CD4-positive, alpha-beta memory T cell (primary cell): ENCODE measurements around the gene ANKS4B. TPM values are rescaled to one million over a fixed set of nuclear protein-coding genes. Genes with fewer than 3 reads are reported as not detected.
"Not testable (repeated sequence)": the region's sequence is repeated elsewhere in the genome, so short reads cannot be mapped to it uniquely, and the experiment has no call there.

Source experiments
- CTCF ChIA-PET: fragments of 350-600 bp; sonication (Branson Sonifier 250); formaldehyde crosslinking; loops from one replicate; lab custom pipeline; 2021; ENCODE audit warnings: inconsistent platforms; ENCODE audit not compliant: partially characterized antibody; lab: Charles Lee
- POLR2A ChIA-PET: fragments of 350-600 bp; sonication (Branson Sonifier 250); formaldehyde crosslinking; loops from one replicate; lab custom pipeline; 2021; ENCODE audit not compliant: partially characterized antibody; lab: Charles Lee
- DNase-seq, 5 donors: peaks; one replicate each; pipeline versions ENCODE4 v3.0.0 to v3.0.0-alpha.2; 2020 to 2022; ENCODE audit warnings: mixed read lengths in 1 of 5
- H3K27ac ChIP-seq: one replicate; pipeline ENCODE4 v1.7.0; 2013; ENCODE audit warnings: low read depth, low read length
- H3K27me3 ChIP-seq: 2 replicates; pipeline ENCODE4 v1.7.0; 2013; ENCODE audit warnings: mild to moderate bottlenecking, low read length, moderate library complexity; ENCODE audit not compliant: insufficient read depth
- H3K36me3 ChIP-seq: 2 replicates; pipeline ENCODE4 v1.7.0; 2013; ENCODE audit warnings: mild to moderate bottlenecking, low read length, moderate library complexity; ENCODE audit not compliant: insufficient read depth
- H3K4me1 ChIP-seq: 2 replicates; pipeline ENCODE4 v1.7.0; 2013; ENCODE audit warnings: mild to moderate bottlenecking, low read length, moderate library complexity; ENCODE audit not compliant: insufficient read depth
- H3K4me3 ChIP-seq, 2 donors: one replicate each; pipeline ENCODE4 v1.7.0; 2013; ENCODE audit warnings: low read length in 2 of 2, mild to moderate bottlenecking in 1 of 2
- H3K9me3 ChIP-seq, 2 donors: one replicate each; pipeline ENCODE4 v1.7.0; 2013; ENCODE audit warnings: low read length in 2 of 2, control low read depth in 1 of 2; ENCODE audit not compliant: control insufficient read depth in 1 of 2
- H3K27ac Mint-ChIP-seq, 7 donors: one replicate each; pipeline ENCODE4 v1.8.0; 2020 to 2021; ENCODE audit warnings: mixed read lengths in 7 of 7, mild to moderate bottlenecking in 6 of 7, inconsistent platforms in 3 of 7, moderate library complexity in 3 of 7
- H3K27me3 Mint-ChIP-seq, 2 donors: one replicate each; pipeline ENCODE4 v1.8.0; 2020 to 2021; ENCODE audit warnings: mixed read lengths in 2 of 2
- H3K36me3 Mint-ChIP-seq, 2 donors: one replicate each; pipeline ENCODE4 v1.8.0; 2020 to 2021; ENCODE audit warnings: mixed read lengths in 2 of 2, inconsistent platforms in 1 of 2, mild to moderate bottlenecking in 1 of 2
- H3K4me1 Mint-ChIP-seq, 4 donors: one replicate each; pipeline ENCODE4 v1.8.0; 2020 to 2021; ENCODE audit warnings: mixed read lengths in 4 of 4, mild to moderate bottlenecking in 1 of 4
- H3K4me3 Mint-ChIP-seq, 8 donors: one replicate each; pipeline ENCODE4 v1.8.0; 2020 to 2021; ENCODE audit warnings: mixed read lengths in 8 of 8, mild to moderate bottlenecking in 7 of 8, moderate library complexity in 6 of 8, inconsistent platforms in 3 of 8
- H3K9me3 Mint-ChIP-seq, 8 donors: one replicate each; pipeline ENCODE4 v1.8.0; 2020 to 2021; ENCODE audit warnings: mixed read lengths in 8 of 8, mild to moderate bottlenecking in 5 of 8, inconsistent platforms in 3 of 8, moderate library complexity in 1 of 8
- intact Hi-C: fragments of 100-400 bp; cut with micrococcal nuclease; formaldehyde crosslinking; loops from one replicate; pipeline ENCODE4 v1.15.1; 2023
- polyA plus RNA-seq, 2 donors: library from polyadenylated mRNA; unstranded; fragments of 300-500 nt; fragmentation: Illumina TruSeq; gene quantifications; one replicate each; pipeline ENCODE4 v1.2.3, GENCODE V29; 2021
- total RNA-seq, 2 experiments: library from RNA; stranded (reverse); gene quantifications; one replicate each; pipeline ENCODE4 v1.2.3, GENCODE V29; 2021

ANKS4B gene
- total and polyA plus RNA-seq, 4 experiments from 2014 or later: not detected

DNA sequence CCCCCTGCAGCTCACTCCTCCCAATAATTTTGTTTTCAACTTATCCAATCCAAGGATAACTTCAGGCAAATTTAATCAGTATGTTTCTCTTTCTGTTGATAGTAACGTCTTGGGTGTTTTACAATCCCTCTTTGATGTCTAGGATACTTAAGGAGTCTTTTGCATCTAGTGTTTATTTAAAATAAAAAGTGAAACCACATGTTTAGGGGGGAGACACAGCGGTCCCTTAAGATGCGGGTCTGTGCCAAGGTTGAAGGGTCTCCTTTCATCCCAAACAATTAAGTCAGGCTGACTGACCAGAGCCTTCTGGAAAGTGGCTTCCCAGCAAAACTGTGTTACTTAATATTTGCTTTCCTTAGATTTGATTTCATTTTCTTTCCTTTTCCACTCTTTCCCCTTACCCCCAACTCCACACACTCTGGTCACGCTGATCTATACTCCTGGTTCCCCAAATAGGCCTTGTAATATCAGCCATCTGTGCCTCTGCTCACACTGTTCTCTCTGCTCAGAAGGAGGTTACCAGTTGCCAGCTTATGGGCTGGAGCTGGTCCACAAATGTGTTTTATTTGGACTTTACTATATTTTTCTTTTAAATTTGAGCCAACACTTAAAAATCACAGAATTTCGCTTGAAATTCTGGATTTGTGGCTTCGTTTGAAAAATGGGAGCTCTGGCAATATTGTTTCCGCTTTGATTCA is 11.2 kb downstream of the ANKS4B start:
- no peaks in the 10 kb centered on the region for H3K9me3 Mint-ChIP-seq
- peaks cover 12 to 18% of the 10 kb centered on the region in 2 donors for H3K27me3 Mint-ChIP-seq
- H3K27ac ChIP-seq: no peak overlapping the region
- no peaks in the 10 kb centered on the region for H3K36me3 ChIP-seq
- no peak overlapping the region for H3K4me3 Mint-ChIP-seq
- H3K27me3 ChIP-seq: no peaks in the 10 kb centered on the region
- DNase-seq: no peak
- POLR2A ChIA-PET: interaction anchor here (0.6 kb wide), 1 partner anchor 354 kb away, joined by 3 read pairs; no protein-coding TSS in a partner anchor
- H3K9me3 ChIP-seq: no peaks in the 10 kb centered on the region
- intact Hi-C loops: no loop called here
- H3K36me3 Mint-ChIP-seq: no peaks in the 10 kb centered on the region
- H3K4me1 Mint-ChIP-seq: no peaks in the 10 kb centered on the region
- no peaks in the 10 kb centered on the region for H3K4me1 ChIP-seq
- no peak overlapping the region for H3K4me3 ChIP-seq
- no peak overlapping the region for H3K27ac Mint-ChIP-seq
- CTCF ChIA-PET: no interaction called here

GRCh38 chr16:21248179-21248578 is 14.7 kb downstream of the ANKS4B start:
- H3K4me3 Mint-ChIP-seq, DNase-seq, CTCF ChIA-PET, intact Hi-C loops, H3K4me1 Mint-ChIP-seq, H3K36me3 Mint-ChIP-seq, H3K9me3 Mint-ChIP-seq, H3K27me3 ChIP-seq, POLR2A ChIA-PET, H3K4me3 ChIP-seq, H3K4me1 ChIP-seq, H3K27ac Mint-ChIP-seq, H3K9me3 ChIP-seq, H3K27ac ChIP-seq, H3K36me3 ChIP-seq: not testable (repeated sequence)
- peaks cover 18 to 25% of the 10 kb centered on the region in 2 donors for H3K27me3 Mint-ChIP-seq

DNA sequence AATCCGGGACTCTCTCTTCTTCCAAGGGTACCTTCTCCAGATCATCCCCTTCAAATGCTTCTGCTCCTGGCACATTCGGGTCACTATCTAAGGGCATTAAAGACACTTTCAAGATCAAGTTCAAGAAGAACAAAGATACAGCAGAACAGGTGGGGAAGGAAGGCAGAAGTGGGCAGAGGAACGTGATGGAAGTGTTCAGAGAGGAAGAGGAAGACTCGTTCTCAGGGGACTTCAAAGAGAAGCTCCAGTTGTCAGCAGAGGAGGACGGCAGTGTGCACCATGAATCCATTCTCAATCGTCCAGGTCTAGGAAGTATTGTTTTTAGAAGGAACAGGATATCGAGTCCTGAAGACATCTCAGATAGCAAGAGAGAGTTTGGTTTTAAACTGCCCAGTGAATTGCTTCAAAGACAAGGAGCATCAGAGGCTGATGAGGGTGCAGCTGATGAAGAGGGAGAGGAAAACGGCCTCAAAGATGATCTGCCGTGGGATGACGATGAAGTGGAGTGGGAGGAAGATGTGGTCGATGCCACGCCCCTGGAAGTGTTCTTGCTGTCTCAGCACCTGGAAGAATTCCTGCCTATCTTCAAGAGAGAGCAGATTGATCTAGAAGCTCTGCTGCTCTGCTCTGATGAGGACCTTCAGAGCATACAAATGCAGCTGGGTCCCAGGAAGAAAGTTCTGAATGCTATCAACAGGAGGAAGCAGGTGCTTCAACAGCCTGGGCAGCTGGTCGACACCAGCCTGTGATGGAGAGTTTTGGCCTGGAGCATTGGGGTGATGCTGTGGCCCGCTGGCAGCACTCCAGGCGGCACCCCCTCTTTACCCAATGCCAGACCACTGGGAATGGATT is 16.8 kb downstream of the ANKS4B start:
- Histone ChIP-seq H3K4me3 (no peak overlapping the region), H3K36me3 (no peaks in the 10 kb centered on the region), H3K9me3 (no peaks in the 10 kb centered on the region), H3K4me1 (no peaks in the 10 kb centered on the region), H3K27ac (no peak overlapping the region), H3K27me3 (no peaks in the 10 kb centered on the region)
- DNase-seq: no peak
- H3K27me3 Mint-ChIP-seq: peaks cover 19 to 23% of the 10 kb centered on the region in 2 donors
- H3K4me1 Mint-ChIP-seq: no peaks in the 10 kb centered on the region
- ChIA-PET CTCF (no interaction called here), POLR2A (no interaction called here)
- no peak overlapping the region for H3K27ac Mint-ChIP-seq
- intact Hi-C loops: no loop called here
- H3K4me3 Mint-ChIP-seq: no peak overlapping the region
- H3K9me3 Mint-ChIP-seq: no peaks in the 10 kb centered on the region
- H3K36me3 Mint-ChIP-seq: no peaks in the 10 kb centered on the region

- H3K9me3 ChIP-seq: no peaks in the 10 kb centered on the region
- Mint-ChIP-seq H3K4me3 (no peak overlapping the region), H3K27me3 (peaks cover 21 to 29% of the 10 kb centered on the region in 2 donors), H3K9me3 (no peaks in the 10 kb centered on the region), H3K4me1 (no peaks in the 10 kb centered on the region), H3K36me3 (no peaks in the 10 kb centered on the region), H3K27ac (no peak overlapping the region)
- H3K4me3 ChIP-seq: no peak overlapping the region
- no peak for DNase-seq
- H3K36me3 ChIP-seq: no peaks in the 10 kb centered on the region
- no peaks in the 10 kb centered on the region for H3K27me3 ChIP-seq
- ChIA-PET CTCF (no interaction called here), POLR2A (no interaction called here)
- no peaks in the 10 kb centered on the region for H3K4me1 ChIP-seq
- no peak overlapping the region for H3K27ac ChIP-seq
- intact Hi-C loops: no loop called here
Observed at GRCh38 chr16:21253470-21253869, 20.0 kb downstream of the ANKS4B start.

- H3K9me3 Mint-ChIP-seq: no peaks in the 10 kb centered on the region
- Histone ChIP-seq H3K27ac (no peak overlapping the region), H3K36me3 (no peaks in the 10 kb centered on the region), H3K27me3 (no peaks in the 10 kb centered on the region), H3K4me1 (no peaks in the 10 kb centered on the region), H3K9me3 (no peaks in the 10 kb centered on the region), H3K4me3 (no peak overlapping the region)
- H3K4me3 Mint-ChIP-seq: no peak overlapping the region
- intact Hi-C loops: no loop called here
- H3K27me3 Mint-ChIP-seq: peaks cover 9 to 25% of the 10 kb centered on the region in 2 donors
- DNase-seq: no peak
- ChIA-PET CTCF (no interaction called here), POLR2A (no interaction called here)
- H3K27ac Mint-ChIP-seq: no peak overlapping the region
- H3K4me1 Mint-ChIP-seq: no peaks in the 10 kb centered on the region
- H3K36me3 Mint-ChIP-seq: no peaks in the 10 kb centered on the region
Observed at GRCh38 chr16:21256636-21257035, 23.1 kb downstream of the ANKS4B start.

GRCh38 chr16:21257284-21257683 is 23.8 kb downstream of the ANKS4B start:
- Mint-ChIP-seq H3K27me3 (peaks cover 8 to 24% of the 10 kb centered on the region in 2 donors), H3K27ac (no peak overlapping the region), H3K9me3 (no peaks in the 10 kb centered on the region), H3K4me1 (no peaks in the 10 kb centered on the region), H3K36me3 (no peaks in the 10 kb centered on the region), H3K4me3 (no peak overlapping the region)
- Histone ChIP-seq H3K4me1 (no peaks in the 10 kb centered on the region), H3K4me3 (no peak overlapping the region), H3K27ac (no peak overlapping the region), H3K36me3 (no peaks in the 10 kb centered on the region), H3K27me3 (no peaks in the 10 kb centered on the region), H3K9me3 (no peaks in the 10 kb centered on the region)
- ChIA-PET CTCF (no interaction called here), POLR2A (no interaction called here)
- intact Hi-C loops: no loop called here
- no peak for DNase-seq

- H3K27me3 ChIP-seq: no peaks in the 10 kb centered on the region
- no peak overlapping the region for H3K27ac ChIP-seq
- H3K4me1 ChIP-seq: no peaks in the 10 kb centered on the region
- Mint-ChIP-seq H3K27ac (no peak overlapping the region), H3K27me3 (peaks cover 3 to 13% of the 10 kb centered on the region in 2 donors), H3K36me3 (no peaks in the 10 kb centered on the region), H3K4me3 (no peak overlapping the region), H3K4me1 (no peaks in the 10 kb centered on the region), H3K9me3 (no peaks in the 10 kb centered on the region)
- no peaks in the 10 kb centered on the region for H3K9me3 ChIP-seq
- H3K36me3 ChIP-seq: no peaks in the 10 kb centered on the region
- intact Hi-C loops: no loop called here
- ChIA-PET POLR2A (no interaction called here), CTCF (no interaction called here)
- no peak overlapping the region for H3K4me3 ChIP-seq
- no peak for DNase-seq
Observed at GRCh38 chr16:21260870-21261791, 27.6 kb downstream of the ANKS4B start.
